Gastroesophageal sphincter (tissue), 4 donors: ENCODE data around the gene CIBAR2. TPM values are rescaled to one million over a fixed set of nuclear protein-coding genes. Genes with fewer than 3 reads are reported as not detected.

Experiments used
- ATAC-seq: fragments of 150-250 bp; one replicate; pipeline ENCODE4 v1.9.1; 2016; ENCODE audit warnings: mild to moderate bottlenecking, moderate library complexity
- H3K27ac ChIP-seq, 4 donors: fragments of 200-600 bp; sonication (generic) in 3 of 4; 1 replicate in 3 of 4; 2 replicates in 1 of 4; pipeline ENCODE4 v1.5.1; 2016 to 2019
- H3K27me3 ChIP-seq: fragments of 200-600 bp; sonication (generic); one replicate; pipeline ENCODE4 v1.5.1; 2019
- H3K36me3 ChIP-seq, 2 donors: fragments of 200-600 bp; sonication (generic); one replicate each; pipeline ENCODE4 v1.5.1; 2019; ENCODE audit warnings: control low read depth in 1 of 2
- H3K4me1 ChIP-seq, 3 donors: fragments of 200-600 bp; sonication (generic); 1 replicate in 2 of 3; 2 replicates in 1 of 3; pipeline ENCODE4 v1.5.1; 2016 to 2019; ENCODE audit warnings: control low read depth in 2 of 3
- H3K4me3 ChIP-seq, 2 donors: fragments of 200-600 bp; sonication (generic); one replicate each; pipeline ENCODE4 v1.5.1; 2019; ENCODE audit warnings: mild to moderate bottlenecking in 1 of 2, moderate library complexity in 1 of 2
- H3K9me3 ChIP-seq, 3 donors: fragments of 200-600 bp; sonication (generic); one replicate each; pipeline ENCODE4 v1.5.1; 2017 to 2019; ENCODE audit warnings: control low read depth in 2 of 3
- EP300 ChIP-seq: sonication (generic); formaldehyde crosslinking; IDR thresholded peaks from one replicate; pipeline ENCODE4 v1.6.1; 2017; ENCODE audit warnings: antibody characterized with exemption, mild to moderate bottlenecking
- POLR2A ChIP-seq, 2 donors: fragments of 450-650 bp; IDR thresholded peaks; one replicate each; pipeline ENCODE4 v1.6.1; 2017; ENCODE audit warnings: antibody characterized with exemption in 2 of 2, mild to moderate bottlenecking in 2 of 2, moderate library complexity in 1 of 2
- POLR2AphosphoS5 ChIP-seq: sonication (generic); formaldehyde crosslinking; IDR thresholded peaks from one replicate; pipeline ENCODE4 v1.6.1; 2017; ENCODE audit warnings: antibody characterized with exemption
- whole genome bisulfite sequencing, 2 donors: methylation state at CpG; one replicate each; pipeline ENCODE4 v1.1.5; 2018; ENCODE audit warnings: low coverage in 1 of 2; 5-methylcytosine and 5-hydroxymethylcytosine counted together
- total RNA-seq, 4 donors: library from RNA; depleted of rRNA; stranded (reverse); fragments of >200 nt; gene quantifications; one replicate each; pipeline ENCODE4 v1.1.0, GENCODE V29; 2016
- TF ChIP-seq, protein P1 (sequence below), 4 experiments: fragments of 200-600 bp in 2 of 4; fragments of 450-650 bp in 2 of 4; sonication (generic) in 1 of 4; IDR thresholded peaks; one replicate each; pipeline ENCODE4 v1.5.1; 2017 to 2019; ENCODE audit warnings: antibody characterized with exemption in 4 of 4, mild to moderate bottlenecking in 2 of 4, moderate library complexity in 2 of 4

CIBAR2 gene
- total RNA-seq, 4 donors from 2014 or later = not detected

DNA sequence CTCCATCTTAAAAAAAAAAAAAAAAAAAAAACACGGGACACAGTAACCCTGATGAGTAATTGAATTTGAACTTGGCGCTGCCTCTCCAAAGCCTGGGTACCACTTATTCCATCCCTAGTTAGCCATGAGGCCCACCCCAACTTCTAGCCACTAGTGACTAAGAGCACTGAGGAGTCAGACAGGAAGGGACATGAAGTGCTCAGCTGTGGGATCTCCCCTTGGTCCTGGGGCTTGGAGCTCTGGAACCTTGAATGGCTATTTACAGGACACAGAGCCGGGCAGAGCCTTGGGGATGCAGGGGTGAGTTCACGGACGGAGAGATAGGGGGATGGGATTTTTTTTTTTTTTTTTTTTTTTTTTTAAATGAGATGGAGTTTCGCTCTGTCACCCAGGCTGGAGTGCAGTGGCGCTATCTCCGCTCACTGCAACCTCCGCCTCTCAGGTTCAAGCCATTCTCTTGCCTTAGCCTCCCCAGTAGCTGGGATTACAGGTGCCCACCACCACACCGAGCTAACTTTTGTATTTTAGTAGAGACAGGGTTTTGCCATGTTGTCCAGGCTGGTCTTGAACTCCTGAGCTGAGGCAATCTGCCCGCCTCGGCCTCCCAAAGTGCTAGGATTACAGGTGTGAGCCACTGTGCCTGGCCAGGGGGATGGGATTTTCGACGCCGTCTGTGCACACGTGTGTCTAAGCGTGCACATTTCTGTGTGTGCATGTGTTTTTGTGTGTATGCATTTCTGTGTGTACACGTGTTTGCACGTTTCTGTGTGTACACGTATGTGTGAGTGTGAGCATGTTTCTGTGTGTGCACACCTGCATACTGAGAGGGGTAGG lies 20.4 kb upstream of the CIBAR2 start:
- no peak for ATAC-seq
- no peaks in the 10 kb centered on the region for H3K36me3 ChIP-seq
- TF ChIP-seq EP300 (no peak), POLR2A (IDR thresholded peaks at IDR 0.05) (no peak), POLR2AphosphoS5 (no peak)
- TF ChIP-seq, protein P1, sequence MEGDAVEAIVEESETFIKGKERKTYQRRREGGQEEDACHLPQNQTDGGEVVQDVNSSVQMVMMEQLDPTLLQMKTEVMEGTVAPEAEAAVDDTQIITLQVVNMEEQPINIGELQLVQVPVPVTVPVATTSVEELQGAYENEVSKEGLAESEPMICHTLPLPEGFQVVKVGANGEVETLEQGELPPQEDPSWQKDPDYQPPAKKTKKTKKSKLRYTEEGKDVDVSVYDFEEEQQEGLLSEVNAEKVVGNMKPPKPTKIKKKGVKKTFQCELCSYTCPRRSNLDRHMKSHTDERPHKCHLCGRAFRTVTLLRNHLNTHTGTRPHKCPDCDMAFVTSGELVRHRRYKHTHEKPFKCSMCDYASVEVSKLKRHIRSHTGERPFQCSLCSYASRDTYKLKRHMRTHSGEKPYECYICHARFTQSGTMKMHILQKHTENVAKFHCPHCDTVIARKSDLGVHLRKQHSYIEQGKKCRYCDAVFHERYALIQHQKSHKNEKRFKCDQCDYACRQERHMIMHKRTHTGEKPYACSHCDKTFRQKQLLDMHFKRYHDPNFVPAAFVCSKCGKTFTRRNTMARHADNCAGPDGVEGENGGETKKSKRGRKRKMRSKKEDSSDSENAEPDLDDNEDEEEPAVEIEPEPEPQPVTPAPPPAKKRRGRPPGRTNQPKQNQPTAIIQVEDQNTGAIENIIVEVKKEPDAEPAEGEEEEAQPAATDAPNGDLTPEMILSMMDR (IDR thresholded peaks at IDR 0.05) = no peak
- H3K27me3 ChIP-seq = no peaks in the 10 kb centered on the region
- WGBS, 2 donors = 92 to 94% methylated on average over 9 to 14 of the region's 20 CpGs
- no peak overlapping the region for H3K27ac ChIP-seq
- H3K4me3 ChIP-seq = no peak overlapping the region
- peaks cover 2 to 62% (median 31%) of the 10 kb centered on the region in 3 donors for H3K4me1 ChIP-seq
- no peaks in the 10 kb centered on the region for H3K9me3 ChIP-seq

DNA sequence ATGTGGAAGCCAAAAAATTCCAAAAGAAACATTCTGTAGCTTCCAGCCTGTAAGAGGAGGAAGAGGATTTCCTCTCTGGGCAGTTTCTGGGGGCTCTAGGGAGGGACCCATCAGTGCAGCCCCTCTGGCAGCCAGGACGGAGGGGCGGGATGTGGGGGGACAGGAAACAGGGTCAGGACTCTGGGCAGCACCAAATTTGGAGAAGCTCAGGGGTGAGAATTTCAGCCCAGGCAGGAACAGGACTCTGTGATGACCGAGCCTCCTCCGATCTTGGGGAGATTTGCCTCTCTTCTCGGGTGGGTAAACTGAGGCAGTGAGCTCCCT lies 18.4 kb upstream of the CIBAR2 start:
- H3K4me3 ChIP-seq = no peak overlapping the region
- ATAC-seq = no peak
- peaks cover 2 to 60% (median 31%) of the 10 kb centered on the region in 3 donors for H3K4me1 ChIP-seq

DNA sequence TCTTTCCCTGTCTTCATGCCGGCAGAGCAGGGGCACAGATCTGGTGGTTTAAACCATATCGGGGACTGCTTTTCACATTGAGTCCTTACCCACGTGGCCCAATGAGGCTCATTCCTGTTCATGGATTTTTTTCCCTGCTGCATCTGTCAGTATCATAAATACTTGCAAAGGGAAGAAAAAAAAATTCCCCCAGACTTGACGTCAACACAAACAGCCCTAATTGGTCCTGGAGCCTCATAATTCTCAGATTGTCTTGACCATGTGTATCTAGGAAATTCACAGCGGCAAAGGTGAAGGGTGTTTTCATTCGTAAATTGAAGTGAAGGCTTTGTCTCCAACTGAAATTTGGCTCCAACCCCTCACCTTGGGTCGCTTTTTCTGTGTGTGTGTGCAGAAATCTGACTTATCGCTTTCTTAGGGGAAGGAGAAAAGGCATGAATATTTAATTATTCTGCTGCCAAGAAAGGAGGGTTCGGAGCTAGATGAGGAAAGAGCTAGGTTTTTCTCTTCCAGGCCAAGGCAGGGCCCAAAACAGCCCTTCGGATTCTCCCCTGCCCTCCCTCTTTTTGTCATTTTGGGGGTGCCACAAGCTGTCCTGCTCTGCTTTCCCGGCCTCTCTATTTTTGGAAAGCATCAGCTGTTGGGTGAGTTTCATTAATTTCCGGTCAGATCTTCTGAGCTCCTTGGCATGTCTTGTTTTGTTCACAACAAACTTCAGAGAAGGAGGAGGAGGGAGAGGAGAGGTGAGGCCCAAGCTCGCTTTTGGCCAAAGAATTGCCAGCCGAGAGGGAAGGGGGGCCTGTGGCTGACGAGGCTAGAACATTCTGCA lies 17.8 kb upstream of the CIBAR2 start:
- H3K4me3 ChIP-seq = no peak overlapping the region
- WGBS, 2 donors = 26 to 28% methylated on average over 12 to 14 of the region's 15 CpGs
- peaks cover 2 to 60% (median 31%) of the 10 kb centered on the region in 3 donors for H3K4me1 ChIP-seq
- H3K27me3 ChIP-seq = no peaks in the 10 kb centered on the region
- peak overlapping the region; percentile 73 to 90 (median 82) for H3K27ac ChIP-seq
- no peaks in the 10 kb centered on the region for H3K36me3 ChIP-seq
- peak; percentile 91 for TF ChIP-seq POLR2AphosphoS5
- no peak for TF ChIP-seq EP300
- TF ChIP-seq, protein P1 (IDR thresholded peaks at IDR 0.05) = no peak
- no peaks in the 10 kb centered on the region for H3K9me3 ChIP-seq
- ATAC-seq = peak; percentile 84

More for the DNA sequence above, 18.4 kb upstream of the CIBAR2 start:
- H3K27me3 ChIP-seq = no peaks in the 10 kb centered on the region
- H3K27ac ChIP-seq = peak overlapping the region; percentile 73 to 90 (median 82)
- TF ChIP-seq POLR2AphosphoS5 = no peak
- TF ChIP-seq POLR2A (IDR thresholded peaks at IDR 0.05) = no peak
- TF ChIP-seq, protein P1 (IDR thresholded peaks at IDR 0.05) = no peak
- no peak for TF ChIP-seq EP300
- no peaks in the 10 kb centered on the region for H3K9me3 ChIP-seq
- H3K36me3 ChIP-seq = no peaks in the 10 kb centered on the region
- WGBS, 2 donors = 60% methylated on average over 1 of the region's 5 CpGs; no CpG with 5 or more reads in 1 of the 2 donors

DNA sequence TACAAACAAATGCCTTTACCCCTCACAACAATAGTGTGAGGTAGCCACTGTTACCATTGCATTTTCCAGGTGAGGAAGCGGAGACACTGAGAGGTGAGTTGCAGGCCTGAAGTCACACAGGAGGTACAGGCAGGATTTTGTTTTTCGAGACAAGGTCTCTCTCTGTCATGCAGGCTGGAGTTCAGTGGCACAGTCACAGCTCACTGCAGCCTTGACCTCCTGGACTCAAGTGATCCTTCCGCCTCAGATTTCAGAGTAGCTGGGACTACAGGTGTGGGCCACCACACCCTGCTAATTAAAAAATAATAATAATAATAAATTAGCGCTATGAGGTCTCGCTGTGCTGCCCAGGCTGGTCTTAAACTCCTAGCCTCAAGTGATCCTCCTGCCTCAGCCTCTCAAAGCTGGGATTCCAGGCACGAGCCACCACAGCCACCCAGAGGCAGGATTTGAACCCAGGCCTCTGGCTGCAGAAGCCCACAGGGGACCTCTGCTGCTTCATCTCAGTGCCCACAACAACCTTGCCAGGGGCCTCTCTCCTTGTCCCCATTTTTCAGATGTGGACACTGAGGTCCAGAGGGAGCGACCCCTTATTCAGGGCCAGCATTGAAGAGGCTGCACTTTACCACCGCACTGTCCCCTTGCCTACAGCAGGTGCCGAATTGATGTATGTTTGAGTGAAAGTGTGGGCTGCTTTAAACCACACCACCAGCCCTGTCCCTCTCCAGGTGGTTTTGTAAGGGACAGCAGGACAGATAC lies 16.0 kb upstream of the CIBAR2 start:
- WGBS, 2 donors = 70 to 100% methylated on average over 2 to 5 of the region's 9 CpGs
- no peak for ATAC-seq
- peaks cover 2 to 53% (median 28%) of the 10 kb centered on the region in 3 donors for H3K4me1 ChIP-seq
- no peaks in the 10 kb centered on the region for H3K36me3 ChIP-seq
- no peak for TF ChIP-seq EP300
- TF ChIP-seq, protein P1 (IDR thresholded peaks at IDR 0.05) = no peak
- no peak for TF ChIP-seq POLR2AphosphoS5
- no peak for TF ChIP-seq POLR2A (IDR thresholded peaks at IDR 0.05)
- H3K9me3 ChIP-seq = no peaks in the 10 kb centered on the region
- no peak overlapping the region for H3K4me3 ChIP-seq
- H3K27me3 ChIP-seq = no peaks in the 10 kb centered on the region
- H3K27ac ChIP-seq = no peak overlapping the region
